LNCAP (cell line): Measurements from ENCODE around the gene SLC22A23.

Source experiments
- TF ChIP-seq, protein P1 (sequence below): fragments of 450-650 bp; IDR thresholded peaks from 2 replicates; pipeline ENCODE4 v1.5.1; 2017; ENCODE audit warnings: mild to moderate bottlenecking

The SLC22A23 gene, protein sequence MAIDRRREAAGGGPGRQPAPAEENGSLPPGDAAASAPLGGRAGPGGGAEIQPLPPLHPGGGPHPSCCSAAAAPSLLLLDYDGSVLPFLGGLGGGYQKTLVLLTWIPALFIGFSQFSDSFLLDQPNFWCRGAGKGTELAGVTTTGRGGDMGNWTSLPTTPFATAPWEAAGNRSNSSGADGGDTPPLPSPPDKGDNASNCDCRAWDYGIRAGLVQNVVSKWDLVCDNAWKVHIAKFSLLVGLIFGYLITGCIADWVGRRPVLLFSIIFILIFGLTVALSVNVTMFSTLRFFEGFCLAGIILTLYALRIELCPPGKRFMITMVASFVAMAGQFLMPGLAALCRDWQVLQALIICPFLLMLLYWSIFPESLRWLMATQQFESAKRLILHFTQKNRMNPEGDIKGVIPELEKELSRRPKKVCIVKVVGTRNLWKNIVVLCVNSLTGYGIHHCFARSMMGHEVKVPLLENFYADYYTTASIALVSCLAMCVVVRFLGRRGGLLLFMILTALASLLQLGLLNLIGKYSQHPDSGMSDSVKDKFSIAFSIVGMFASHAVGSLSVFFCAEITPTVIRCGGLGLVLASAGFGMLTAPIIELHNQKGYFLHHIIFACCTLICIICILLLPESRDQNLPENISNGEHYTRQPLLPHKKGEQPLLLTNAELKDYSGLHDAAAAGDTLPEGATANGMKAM

DNA sequence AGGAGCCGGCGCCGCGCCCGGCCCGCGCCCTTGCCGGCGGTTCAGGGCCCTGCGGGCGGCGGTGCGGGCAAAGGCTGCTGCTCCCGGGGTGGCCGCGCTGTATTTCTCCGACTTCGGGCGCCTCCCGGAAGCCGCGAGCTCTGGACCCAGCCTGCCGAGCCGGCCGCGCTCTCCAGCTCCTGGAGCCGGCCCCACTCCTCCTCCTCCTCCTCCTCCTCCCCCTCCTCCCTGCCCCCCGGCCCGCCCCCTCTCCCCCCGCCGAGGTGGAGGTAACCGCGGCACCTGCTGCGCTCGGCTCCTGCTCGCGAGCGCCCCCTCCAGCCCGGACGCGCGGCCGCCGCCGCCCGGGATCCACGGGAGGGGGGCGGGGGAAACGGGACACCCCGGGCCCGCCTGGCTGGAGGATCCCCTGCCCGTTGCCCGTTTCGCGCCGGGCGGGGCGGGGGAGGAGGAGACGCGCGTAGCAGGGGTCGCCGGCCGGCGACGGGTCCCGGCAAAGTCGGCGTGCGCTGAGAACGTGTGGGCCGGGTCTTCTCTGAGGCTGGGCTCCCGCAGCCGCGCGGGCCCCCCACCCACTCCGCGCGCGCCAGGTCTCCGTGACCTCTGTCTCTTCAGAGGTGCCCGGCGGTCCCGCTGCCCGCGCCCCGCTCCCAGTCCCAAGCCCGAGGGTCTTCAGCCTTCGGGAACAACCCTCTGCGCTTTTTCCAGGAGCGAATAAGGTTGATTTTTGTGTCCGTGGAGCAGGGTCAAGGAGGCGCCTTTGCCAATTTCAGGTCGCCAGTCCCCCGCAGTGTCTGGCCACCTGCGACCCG is at the start of gene SLC22A23:
TSS of gene SLC22A23 (minus strand) at position 153 of the 812 bp plus-strand sequence. CDS start 491 bp downstream, outside the sequence.
- TF ChIP-seq, protein P1, sequence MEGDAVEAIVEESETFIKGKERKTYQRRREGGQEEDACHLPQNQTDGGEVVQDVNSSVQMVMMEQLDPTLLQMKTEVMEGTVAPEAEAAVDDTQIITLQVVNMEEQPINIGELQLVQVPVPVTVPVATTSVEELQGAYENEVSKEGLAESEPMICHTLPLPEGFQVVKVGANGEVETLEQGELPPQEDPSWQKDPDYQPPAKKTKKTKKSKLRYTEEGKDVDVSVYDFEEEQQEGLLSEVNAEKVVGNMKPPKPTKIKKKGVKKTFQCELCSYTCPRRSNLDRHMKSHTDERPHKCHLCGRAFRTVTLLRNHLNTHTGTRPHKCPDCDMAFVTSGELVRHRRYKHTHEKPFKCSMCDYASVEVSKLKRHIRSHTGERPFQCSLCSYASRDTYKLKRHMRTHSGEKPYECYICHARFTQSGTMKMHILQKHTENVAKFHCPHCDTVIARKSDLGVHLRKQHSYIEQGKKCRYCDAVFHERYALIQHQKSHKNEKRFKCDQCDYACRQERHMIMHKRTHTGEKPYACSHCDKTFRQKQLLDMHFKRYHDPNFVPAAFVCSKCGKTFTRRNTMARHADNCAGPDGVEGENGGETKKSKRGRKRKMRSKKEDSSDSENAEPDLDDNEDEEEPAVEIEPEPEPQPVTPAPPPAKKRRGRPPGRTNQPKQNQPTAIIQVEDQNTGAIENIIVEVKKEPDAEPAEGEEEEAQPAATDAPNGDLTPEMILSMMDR = peak; percentile 74

DNA sequence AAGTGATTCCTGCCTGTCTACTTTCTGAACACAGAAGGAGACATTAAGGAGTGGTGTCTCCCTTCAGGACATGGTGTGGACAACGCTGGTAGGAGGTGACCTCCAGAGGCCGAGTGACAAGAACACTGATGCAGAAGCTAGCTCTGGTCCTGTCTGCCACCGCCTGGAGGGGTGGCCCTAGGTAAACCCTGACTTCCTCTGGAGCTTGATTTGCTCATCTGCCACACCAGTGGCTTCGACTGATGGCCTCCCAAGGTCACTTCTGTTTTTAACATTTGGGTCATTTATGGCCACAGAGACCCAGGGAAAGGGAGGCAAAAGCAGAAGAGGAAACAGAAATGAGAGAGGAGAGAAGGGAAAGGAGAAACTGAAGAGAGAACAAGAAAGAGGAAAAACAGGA is 49.4 kb upstream of the SLC22A23 start:
- TF ChIP-seq, protein P1 = no peak

GRCh38 chr6:3504938-3505805 is 48.3 kb upstream of the SLC22A23 start:
- TF ChIP-seq, protein P1 = no peak

GRCh38 chr6:3504354-3504753 is 47.5 kb upstream of the SLC22A23 start:
- TF ChIP-seq, protein P1 = no peak

GRCh38 chr6:3501826-3502500 is 45.1 kb upstream of the SLC22A23 start:
- TF ChIP-seq, protein P1 = no peak

GRCh38 chr6:3500262-3501014 is 43.6 kb upstream of the SLC22A23 start:
- TF ChIP-seq, protein P1 = no peak
